AG09309 (cell line): Measurements from ENCODE around the gene RAB6A.

ENCODE experiments used
- DNase-seq: peaks from one replicate; pipeline ENCODE4 v3.0.0-alpha.2; 2010; ENCODE audit warnings: low read depth
- H3K4me3 ChIP-seq: 2 replicates; pipeline ENCODE4 v1.5.1; 2011; ENCODE audit warnings: mild to moderate bottlenecking, low read depth, low read length, moderate library complexity; ENCODE audit not compliant: control insufficient read depth
- TF ChIP-seq, protein P1 (sequence below): IDR thresholded peaks from 2 replicates; pipeline ENCODE4 v1.5.1; 2011; ENCODE audit warnings: mild to moderate bottlenecking, low read depth, low read length, inconsistent platforms; ENCODE audit not compliant: insufficient read depth, control insufficient read depth; ENCODE audit errors: missing control alignments

Gene RAB6A

DNA sequence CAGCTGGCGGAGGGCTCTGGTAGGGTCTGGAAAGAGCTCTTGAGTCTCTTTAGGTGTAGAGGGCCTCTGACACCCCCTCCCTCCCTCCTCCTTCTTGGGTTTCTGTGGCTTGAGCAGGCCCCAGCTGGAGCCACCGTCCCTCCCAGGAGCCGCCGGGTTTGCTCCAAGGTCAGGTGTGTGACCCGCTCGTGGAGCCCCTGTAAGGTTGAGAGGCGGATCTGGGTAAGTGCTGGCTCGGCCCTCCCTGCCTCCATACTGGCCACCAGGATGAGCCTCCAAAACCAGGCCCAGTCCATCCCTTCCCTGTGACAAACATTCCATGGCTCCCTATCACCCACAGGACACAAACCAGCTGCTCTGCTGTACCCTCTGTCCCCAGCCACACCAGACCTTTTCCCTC is 105.2 kb downstream of the RAB6A start:
- DNase-seq = no peak

DNA sequence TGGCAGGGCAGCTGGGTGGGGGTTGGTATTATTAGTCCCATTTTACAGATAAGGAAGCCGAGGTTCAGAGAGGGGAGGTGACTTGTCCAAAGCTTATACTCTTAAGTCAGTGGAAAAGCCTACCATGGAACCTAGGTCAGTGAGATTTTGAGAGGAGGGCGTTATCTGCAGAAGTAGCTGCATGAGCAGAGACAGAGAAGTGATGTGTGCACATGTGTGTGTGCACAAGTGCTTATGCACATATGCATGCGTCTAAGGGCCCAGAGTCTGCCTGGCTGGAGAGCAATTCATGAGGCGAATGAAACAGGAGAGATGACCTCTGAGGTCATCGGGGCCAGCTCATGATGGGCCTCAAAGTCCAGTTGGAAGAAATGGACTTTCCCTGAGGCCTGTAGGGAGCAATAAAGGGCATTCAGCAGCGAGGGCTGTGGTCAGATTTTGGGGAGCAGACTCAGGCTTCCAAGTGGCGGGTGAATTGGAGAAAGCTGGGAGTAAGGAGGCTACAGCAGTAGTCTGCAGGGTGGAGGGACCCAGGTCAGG is 106.3 kb downstream of the RAB6A start:
- TF ChIP-seq, protein P1, sequence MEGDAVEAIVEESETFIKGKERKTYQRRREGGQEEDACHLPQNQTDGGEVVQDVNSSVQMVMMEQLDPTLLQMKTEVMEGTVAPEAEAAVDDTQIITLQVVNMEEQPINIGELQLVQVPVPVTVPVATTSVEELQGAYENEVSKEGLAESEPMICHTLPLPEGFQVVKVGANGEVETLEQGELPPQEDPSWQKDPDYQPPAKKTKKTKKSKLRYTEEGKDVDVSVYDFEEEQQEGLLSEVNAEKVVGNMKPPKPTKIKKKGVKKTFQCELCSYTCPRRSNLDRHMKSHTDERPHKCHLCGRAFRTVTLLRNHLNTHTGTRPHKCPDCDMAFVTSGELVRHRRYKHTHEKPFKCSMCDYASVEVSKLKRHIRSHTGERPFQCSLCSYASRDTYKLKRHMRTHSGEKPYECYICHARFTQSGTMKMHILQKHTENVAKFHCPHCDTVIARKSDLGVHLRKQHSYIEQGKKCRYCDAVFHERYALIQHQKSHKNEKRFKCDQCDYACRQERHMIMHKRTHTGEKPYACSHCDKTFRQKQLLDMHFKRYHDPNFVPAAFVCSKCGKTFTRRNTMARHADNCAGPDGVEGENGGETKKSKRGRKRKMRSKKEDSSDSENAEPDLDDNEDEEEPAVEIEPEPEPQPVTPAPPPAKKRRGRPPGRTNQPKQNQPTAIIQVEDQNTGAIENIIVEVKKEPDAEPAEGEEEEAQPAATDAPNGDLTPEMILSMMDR = no peak
- H3K4me3 ChIP-seq = no peak overlapping the region
- DNase-seq = no peak

More for the DNA sequence above, 105.2 kb downstream of the RAB6A start:
- TF ChIP-seq, protein P1 = no peak
- no peak overlapping the region for H3K4me3 ChIP-seq

DNA sequence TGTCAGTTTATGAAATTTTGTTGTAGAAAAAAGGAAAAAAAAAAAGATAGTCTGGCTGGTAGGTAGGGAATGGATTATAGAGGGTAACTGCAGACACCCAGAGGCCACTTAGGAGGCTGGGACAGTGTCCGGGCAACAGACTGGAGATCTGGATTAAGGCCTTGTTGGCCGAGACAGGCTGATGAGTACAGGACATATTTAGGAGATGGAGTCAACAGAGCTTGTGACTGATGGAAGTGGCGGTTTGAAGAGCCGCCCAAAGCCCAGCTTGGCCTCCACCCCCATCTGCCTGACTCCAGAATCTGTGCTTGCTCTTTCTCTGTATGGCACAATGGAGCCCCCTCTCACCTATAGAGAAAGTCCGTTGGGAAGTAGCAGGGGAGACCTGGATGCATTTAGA is 106.9 kb downstream of the RAB6A start:
- TF ChIP-seq, protein P1 = no peak
- DNase-seq = no peak
- H3K4me3 ChIP-seq = no peak overlapping the region

DNA sequence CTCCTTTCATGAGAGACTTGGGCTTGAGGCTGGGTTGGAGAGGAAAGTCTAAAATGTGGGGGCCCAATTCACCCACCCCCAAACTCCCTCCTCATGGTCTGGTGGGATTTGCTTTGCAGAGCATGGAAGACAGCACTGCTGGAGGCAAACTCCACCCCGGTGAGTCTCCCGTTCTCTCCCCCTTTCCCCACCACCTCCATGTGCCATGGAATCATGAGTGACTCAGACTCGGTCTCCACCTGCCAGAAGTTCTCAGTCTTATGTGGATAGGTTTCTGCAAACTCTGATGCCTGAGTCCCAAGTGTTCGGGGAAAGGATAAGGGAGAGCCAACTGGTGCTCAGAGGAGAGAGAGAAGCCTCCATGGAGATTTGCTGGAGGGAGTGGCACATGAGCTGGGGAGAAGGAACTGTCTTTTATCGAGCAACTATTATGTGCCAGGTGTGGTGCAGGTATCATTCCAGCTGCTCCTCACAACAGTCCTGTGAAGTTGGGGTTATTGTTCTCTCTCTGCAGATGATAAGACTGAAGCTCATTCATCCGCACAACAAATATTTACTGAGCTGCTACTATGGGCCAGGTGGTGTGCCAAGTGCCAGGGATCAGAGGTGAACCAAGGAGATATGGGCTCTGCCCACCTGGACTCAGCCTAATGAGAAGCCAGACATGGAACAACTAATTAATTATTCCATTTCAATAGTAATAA is 107.9 kb downstream of the RAB6A start:
- DNase-seq = no peak
- H3K4me3 ChIP-seq = no peak overlapping the region
- TF ChIP-seq, protein P1 = no peak

DNA sequence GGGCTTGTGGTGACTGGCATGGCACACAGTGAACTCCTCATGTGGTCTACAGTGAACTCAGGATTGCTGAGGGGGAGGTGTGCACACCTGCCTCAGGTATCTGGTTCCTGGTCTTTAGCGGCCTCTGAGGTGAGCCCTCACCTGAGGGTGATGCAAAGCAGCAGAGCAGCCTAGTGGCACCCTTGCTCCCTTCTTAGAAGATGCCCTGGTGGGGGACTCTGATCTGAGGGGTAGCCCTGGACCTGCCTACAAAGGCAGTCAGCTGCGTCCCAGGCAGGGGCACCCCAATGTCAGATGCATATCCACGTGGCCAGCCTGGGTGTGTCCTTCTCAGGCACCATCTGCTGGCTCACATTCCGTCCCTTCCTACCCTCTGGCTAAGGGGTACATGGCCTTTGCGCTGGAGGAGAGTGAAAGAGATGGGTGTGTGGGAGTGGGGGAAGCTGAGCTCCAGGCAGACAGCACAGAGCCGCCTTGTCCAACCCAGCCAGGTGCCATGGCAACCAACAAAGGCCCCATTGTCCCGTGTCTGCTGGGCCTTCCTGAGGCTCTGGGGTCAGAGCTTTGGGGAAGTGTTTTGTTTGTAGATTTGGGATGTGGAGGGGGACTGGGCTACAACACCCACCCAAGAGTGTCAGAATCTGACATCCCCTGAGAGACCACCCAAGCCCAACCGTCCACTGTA is 108.7 kb downstream of the RAB6A start:
- H3K4me3 ChIP-seq = no peak overlapping the region
- TF ChIP-seq, protein P1 = no peak
- no peak for DNase-seq

DNA sequence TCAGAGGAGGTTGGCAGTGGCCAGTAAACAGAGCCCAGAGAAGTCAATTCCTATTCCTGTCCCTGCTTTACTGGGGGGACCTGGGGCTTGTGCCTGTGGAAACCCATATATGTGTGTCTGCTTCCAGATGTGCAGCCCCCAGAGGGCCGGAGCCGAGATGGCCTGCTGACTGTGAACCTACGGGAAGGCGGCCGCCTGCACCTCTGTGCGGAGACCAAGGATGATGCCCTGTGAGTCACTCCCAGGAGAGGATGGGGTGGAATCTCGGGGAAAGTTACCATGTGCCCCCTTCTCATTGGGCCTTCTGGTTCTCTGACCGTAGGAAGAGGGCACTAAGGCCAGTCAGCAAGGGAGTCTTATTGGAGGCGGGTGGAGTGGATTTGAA is 109.2 kb downstream of the RAB6A start:
- H3K4me3 ChIP-seq = no peak overlapping the region
- DNase-seq = no peak
- TF ChIP-seq, protein P1 = no peak
